Measurements from ENCODE around the gene SLC23A1.
"Not testable (repeated sequence)": the region's sequence is repeated elsewhere in the genome, so short reads cannot be mapped to it uniquely, and the experiment has no call there.

Gene SLC23A1

DNA sequence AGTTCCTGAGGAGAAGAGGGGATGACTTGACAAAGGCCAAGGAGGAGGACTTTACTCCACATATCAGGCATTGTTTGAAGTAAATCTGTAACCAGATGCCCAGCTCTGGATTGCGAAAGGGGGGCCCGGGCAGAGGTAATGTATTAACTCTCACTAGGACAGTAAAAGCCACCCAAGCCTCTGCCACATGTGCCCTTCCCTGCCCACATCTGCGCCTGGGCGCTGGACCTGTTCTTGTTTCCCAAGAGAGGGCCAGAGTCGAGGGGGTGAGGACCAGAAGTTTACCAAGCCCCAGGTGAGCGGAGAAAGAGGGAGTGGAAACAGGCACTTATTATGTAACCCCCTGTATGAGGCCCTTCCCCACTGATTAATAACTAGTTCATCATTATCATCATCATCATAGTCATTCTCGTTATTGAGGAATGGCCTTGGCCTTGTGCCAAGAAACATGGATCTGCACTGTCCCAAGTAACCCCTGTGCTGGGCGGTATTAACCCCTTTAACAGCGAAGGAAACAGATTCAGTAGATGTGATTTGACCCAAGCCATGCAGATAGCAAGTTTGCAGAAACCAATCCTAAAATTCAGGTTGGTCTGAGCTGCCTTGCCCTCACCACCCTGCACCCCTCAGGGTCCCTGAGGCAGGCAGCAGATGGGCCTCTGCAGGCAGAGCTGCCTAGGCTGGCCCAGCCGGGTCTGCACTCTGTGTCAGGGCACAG, at the start of gene SLC23A1:
Gene SLC23A1, minus strand, starts transcription at position 23 of the 718 bp plus-strand sequence. CDS start 44 bp downstream, outside the sequence.
- DNase-seq (ENCODE audit: low read depth) = no peak

DNA sequence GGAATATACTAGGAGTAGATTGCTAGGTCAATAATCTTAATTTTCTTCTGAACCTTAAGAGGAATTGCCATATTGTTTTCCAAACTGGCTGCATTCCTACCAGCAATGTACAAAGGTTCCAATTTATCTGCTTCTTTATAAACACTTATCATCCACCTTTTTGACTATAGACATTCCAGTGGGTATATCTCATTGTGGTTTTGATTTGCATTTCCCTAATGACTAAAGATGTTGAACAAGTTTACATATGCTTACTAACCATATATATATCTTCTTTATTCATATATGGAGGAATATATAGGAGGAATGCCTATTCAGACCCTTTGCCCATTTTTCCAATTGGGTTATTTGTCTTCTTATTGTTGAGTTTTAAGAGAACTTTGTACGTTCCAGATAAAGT, 48.6 kb upstream of the SLC23A1 start:
- DNase-seq (ENCODE audit: low read depth) = no peak

DNA sequence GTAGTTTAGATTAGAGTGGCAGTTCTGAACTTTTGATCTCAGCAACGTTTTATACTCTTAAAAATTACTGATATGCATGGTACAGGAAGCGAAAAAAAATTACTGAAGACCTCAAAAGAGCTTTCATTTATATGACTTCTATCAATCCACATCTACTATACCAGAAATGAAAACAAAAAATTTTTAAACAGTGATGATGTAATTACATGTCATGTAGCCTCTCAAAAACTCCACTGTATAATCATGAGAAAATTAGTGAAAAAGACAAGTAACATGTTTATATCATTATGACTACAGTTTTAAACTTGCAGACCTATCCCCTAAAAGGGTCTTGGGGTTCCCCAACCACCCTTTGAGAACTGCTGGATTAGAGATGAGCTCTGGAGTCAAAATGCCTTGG, 46.9 kb upstream of the SLC23A1 start:
- DNase-seq (ENCODE audit: low read depth) = no peak

DNA sequence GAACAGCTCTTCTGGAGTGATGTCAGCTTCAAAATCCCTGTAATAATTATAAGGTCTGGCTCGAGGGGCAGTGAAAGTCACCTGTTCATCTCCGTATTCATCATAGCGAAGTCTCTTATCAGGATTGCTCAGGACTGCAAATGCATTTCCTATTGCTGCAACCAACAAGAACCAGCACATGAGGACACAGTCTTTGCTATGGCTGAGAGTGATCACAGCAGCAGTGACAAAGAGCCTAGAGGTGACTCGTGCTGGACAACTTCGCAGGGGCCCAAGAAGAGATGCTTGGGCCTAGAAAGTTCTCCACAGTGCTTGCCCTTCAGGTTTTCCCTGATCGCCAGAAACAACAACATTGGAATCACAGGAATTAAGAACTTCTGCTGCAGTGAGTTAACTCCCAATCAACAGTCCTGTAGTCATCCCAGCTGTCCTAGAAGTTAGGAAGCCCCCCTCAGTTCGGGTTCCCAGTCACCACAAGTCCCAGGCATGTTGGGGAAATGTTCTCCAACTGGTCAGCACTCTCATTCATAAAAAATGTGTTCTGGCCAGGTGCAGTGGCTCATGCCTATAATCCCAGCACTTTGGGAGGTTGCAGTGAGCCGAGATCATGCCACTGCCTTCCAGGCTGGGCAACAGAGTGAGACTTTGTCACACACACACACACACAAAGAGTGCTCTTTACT, 43.2 kb upstream of the SLC23A1 start:
- DNase-seq (ENCODE audit: low read depth) = no peak

DNA sequence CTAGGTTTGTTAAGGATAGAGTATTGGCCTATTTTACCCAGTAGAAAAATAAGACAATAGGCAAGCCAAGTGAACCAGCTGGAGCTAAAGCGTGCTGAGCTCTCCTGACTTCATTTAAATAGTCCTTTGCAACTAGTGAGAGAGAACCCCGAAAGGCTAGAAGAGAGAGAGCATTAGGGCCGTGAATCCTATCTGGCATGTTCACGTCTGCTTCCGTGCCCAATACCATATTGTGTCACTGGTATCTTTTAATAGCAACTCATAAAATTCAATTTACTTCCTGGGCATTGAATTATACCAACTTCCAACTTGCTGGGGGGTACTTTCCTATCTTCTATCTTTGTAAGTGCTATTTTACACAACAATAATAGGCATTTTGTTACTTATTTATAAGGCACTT, 42.4 kb upstream of the SLC23A1 start:
- no peak for DNase-seq (ENCODE audit: low read depth)

DNA sequence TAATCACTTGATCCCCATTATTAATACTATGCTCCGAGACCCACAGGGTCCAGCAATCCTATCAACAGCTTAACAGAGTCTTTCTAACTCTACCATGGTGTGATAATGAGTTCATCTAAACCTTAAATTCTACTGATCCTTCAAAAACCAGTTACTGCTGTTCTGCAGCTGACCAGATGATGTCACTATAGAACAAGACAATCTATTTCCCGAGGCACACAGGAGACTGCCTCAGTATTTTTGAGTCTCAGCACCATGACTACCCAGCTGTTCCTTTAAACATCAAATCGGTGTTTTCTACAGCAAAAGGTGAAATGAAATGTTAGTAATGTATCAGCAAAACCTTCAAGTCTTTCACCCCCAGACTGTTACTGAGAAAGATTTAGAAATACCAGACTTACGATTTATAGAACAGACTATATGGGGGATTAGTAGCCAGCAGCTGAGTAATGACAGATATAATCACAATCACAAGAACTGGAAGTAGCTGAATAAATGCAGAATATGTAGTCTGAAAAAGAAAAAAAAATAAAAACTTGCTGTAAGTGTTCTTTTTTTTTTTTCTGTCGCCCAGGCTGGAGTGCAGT, 39.3 kb upstream of the SLC23A1 start:
- DNase-seq (ENCODE audit: low read depth) = peak; percentile 26

DNA sequence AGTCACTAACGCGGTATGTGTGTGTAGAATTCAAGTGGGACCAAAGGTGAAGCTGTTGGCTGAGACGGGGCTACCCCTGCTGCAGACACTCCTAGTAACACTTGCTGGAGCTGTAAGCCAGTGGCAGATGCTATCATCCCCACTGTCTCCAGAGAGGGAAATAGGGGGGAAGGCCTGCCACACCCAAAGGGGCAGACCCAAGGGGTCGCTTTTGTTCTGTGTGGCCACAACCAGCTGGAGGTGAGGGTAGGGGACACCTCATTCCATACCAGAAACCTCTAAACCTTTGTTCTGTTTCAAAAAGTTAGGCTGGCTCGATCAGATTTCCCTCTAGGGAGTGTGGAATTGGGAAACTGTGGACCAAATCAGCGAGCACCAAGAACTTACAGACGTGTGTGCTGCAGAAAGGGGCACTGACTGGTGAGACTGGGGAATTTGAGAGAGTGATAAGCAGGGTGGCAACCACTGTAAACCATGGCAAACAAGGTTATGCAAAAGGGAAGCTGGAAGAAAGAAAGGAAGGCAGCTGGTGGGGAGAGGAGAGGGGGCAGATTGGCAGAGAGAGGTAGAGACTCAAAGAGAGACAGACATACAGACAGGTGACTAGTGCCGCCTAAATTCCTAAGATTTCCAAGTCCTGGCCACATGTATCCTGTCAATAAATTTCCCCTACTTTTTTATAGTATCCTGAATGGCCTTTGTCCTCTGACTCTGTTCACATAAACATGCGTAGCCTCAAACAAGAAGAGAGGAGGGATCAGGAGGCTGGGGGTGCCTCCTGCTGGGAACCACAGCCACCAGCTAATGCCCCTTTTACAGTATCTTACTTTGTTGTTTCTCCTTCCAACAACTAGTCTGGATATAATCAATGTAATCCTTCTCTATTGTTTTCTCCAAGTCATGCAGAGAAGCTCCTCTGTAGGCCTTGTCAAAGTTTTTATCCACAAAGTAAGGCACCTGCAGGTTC, 36.4 kb upstream of the SLC23A1 start:
- DNase-seq (ENCODE audit: low read depth) = no peak

DNA sequence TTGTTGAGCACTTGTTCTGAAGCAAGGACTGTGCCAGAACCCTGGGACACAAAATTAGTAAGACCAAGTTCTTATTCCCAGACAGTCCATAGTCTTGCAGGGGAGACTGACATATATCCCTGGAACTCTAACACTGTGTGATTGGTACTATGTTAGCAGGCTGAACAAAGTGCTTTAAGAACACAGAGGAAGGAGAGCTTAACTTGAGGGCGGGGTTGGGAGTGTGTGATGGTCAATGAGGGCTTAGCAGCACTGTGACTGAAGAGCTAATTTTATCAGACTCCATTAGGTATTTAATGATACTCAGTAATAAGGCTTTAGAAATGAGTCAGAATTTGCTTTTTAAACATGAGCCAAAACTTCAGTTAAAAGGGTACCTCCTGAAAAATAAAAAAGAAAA, 35.7 kb upstream of the SLC23A1 start:
- DNase-seq (ENCODE audit: low read depth) = no peak

DNA sequence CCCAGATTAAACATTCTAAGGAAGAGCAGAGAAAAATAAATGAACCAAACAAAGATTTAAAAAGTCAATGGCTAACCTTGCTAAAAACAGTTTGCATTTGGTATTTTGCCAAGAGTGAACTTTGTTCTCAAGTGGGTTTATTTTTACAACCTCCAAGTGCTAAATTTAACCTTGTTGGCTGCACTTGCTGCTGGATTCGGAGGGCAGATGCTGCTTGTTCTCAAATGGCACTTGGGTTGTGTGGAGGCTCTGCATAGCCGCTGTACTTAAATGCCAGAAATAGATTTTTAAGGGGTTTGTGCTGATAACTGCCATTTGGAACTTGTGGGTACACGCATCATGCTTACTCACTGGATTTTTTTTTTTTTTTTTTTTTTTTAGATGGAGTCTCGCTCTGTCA, 34.1 kb upstream of the SLC23A1 start:
- DNase-seq (ENCODE audit: low read depth) = no peak

DNA sequence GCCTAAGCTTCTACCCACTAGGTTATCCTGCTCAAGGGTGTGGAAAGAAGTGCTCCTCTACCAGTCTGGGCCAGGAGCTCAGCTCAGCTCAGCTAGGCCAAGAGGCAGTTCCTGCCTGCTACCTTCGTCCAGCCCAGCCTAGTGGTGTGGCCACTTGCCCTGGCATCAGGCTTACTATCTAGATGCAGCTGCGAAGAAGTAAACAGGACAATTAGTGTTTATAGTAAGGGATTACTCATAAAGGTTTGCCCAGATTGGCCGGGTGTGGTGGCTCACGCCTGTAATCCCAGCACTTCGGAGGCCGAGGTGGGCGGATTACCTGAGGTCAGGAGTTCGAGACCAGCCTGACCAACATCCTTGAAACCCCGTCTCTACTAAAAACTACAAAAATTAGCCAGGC, 33.6 kb upstream of the SLC23A1 start:
- no peak for DNase-seq (ENCODE audit: low read depth)

DNA sequence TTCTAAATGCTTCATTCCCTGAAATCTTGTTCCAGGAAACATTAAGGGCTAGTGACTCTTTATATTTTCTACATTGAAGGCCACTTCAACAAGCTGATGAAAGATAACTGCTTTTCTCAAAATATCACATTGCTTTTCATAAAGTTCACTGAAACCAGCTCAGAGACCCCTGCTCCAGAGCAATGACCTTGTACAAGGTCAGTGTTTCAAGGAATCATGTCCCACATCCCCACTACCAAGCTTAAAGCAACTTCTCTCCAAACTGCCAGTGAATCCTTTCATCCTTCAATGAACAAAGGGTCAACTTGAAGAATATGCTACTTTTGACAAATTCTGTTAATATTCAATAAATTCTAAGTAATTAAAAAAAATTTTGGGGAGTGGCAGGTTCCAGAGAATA, 32.8 kb upstream of the SLC23A1 start:
- DNase-seq (ENCODE audit: low read depth) = no peak

DNA sequence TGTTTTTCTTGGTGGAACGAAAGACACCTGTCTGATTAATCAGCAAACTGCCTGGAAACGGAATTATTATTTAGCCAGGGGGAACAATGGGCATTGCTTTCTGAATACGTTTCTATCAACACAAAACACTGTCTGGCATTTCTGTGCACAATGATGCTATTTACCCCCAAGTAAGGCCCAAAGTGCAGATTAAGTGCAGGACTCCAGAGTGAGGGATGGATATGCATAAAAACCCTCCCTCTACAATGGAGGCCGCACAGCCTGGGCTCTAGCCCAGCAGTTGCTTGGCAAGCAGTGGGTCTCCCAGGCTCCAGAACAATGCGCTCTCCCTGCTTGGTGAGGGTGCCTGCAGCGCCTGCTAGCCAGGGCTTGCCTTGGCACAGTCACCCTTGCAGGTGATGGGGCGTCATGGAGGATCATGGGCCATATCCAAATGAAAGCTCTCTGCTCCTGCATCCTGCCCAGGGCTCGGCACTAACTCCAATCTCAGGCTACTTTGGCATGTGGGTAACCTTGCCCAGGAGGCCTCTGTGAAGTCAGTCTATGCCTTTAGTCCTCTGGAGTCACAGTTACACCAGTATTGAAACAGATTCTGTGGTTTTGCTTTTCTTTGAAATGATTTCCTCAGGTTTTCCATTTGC, 32.2 kb upstream of the SLC23A1 start:
- no peak for DNase-seq (ENCODE audit: low read depth)

DNA sequence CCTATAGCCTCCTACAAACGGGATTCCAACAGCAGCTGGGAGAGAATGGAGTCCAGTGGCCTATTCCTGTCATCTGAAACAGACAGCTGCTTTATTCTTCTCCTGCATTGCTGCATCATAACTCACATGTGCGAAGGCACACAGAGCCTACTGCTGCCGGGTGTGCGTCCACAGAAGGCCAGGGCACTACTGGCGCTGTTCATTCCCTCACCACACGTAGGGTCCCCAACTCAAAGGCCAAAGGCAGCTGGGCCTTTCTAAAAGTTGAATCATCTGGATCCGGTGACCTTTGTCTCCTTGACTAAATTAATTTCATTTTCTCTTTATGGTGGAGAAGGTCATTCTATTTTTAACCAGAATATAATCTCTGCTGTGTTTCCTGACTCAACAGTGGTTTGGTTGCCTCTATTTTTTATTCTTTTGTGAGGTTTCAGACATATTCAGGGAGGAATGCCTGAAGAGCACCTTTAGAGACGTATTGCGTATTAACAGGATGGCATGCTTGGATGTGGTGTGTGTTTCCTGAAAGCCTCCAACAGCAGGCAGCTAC, 31.6 kb upstream of the SLC23A1 start:
- no peak for DNase-seq (ENCODE audit: low read depth)

DNA sequence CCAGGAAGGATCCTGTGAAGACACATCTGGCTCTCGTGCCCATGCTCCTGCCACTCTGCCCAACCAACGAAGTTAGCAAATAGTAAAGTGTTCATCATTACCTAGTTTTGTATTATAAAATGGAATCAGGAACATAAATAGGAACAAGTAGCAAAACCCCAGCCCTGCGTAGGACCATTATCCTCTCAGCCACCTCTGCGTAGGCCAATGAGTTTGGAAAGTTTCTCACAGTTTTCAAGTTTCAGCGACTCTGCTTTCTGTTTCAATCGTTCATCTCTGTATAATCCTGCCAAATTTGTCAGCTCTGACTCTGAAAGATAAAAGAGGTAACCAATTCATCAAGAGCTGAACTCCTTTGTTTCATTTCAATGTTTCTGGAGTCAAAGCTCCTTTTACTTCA, 30.9 kb upstream of the SLC23A1 start:
- no peak for DNase-seq (ENCODE audit: low read depth)

DNA sequence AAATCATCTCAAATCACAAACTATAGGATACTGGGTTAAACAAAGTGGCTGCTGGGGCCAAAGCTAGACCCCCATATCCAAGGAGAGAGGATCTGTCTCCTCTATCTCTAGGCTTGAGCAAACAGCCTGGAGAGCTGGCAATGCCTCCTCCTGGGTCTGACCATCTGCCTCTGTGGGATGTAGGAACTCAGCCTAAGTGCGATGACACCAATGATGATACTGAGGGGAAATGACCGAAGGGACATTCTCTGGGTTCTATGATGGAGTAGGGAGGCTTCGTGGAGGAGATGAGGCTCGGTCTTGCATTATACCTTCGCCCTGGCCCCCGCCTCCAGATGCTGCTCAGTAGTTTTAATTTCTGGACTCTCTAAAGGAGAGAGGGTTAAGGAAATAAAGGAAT, 30.1 kb upstream of the SLC23A1 start:
- DNase-seq (ENCODE audit: low read depth) = no peak

DNA sequence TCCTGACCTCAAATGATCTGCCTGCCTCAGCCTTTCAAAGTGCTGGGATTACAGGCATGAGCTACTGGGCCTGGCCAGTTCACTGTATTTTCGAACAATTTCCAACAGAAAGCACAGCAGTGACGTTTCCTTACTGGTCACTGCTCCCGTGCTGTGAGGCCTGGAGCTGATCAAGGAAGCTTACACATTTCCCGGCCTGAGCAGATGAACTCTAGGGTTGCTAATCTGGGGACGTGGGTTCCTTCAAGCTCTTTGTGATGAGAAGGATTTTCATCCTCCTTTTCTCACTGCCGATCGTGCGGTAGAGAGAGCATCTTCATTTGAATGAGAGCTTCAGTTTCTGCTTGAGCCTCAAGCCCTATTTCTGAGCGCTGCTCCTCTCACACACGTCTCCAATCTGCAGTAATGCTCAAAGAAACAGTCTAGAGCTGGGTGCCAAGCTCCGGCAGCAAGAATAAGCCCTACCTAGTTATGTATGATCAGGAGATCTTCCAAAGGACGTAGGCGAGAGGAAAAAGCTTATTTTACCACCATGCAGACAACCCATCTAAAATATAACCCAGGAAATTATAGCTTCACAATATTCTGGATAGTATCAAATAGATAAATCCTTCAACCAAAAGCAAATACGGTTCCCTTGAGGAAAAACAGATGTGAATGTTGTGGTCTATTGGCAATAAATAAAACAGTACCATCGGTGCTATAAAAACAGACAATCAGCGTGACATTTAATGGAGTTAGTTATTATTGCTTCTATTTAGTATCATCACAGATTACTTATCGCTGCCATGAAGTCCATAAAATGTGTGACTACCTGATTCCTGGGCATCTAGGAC, 28.1 kb upstream of the SLC23A1 start:
- DNase-seq (ENCODE audit: low read depth) = no peak

DNA sequence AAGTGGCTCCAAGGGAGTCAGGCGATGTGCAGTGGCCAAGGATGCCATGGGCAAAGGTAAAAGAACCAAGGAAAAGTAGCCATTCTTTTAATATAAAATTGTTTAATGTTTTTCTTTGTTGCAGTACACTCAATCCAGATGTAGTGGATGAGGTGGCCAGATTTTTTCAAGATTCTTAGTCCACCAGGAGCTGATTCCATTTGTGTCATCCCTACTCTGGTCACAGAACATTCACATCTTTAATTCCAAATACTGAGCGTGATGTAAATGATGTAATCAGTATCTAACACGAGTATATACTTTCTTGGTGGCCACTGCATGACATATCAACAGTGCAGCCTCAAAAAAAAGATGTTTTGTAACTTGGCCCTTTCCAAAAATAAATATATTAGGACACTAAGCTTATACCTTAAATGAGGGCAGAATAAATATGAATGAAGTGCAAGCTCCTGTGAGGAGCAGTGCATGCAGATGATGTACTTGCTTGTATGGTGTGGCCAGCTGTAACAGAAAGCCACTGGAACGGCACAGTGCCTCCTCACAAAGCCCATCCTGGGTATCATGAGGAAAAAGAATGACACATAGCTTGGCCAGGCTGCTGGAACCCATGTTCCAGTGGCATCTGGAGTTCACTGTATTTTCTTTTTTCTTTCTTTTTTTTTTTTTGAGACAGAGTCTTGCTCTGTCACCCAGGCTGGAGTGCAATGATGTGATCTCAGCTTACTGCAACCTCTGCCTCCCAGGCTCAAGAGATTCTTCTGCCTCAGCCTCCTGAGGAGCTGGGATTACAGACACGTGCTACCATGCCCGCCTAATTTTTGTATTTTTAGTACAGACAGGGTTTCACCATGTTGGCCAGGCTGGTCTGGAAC, 27.3 kb upstream of the SLC23A1 start:
- no peak for DNase-seq (ENCODE audit: low read depth)

DNA sequence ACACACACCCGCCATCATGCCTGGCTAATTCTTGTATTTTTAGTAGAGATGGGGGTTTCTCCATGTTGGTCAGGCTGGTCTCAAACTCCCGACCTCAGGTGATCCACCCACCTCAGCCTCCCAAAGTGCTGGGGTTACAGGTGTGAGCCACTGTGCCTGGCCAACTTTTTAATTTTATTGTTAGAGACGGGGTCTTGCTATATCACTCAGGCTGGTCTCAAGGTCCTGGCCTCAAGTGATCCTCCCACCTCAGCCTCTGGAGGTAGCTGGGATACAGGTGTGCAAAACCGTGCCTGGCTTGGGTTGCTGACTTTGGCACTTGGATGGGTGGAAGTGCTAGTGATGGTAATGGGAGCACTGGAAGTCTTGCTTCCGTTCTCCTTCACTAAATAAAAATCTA, 26.0 kb upstream of the SLC23A1 start:
- not testable (repeated sequence) for DNase-seq (ENCODE audit: low read depth)

DNA sequence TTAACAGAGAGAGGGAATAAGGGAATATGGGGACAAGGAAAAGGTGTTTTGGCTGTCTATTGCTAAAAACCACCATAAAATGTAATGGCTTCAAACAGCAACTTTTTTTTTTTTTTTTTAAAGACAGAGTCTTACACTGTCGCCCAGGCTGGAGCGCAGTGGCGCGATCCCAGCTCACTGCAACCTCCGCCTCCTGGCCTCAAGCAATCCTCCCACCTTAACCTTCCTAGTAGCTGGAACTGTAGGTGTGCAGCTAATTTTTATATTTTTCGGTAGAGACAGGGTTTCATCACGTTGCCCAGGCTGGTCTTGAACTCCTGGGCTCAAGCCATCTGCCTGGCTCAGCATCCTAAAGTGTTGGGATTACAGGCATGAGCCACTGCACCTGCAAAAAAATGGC, 25.1 kb upstream of the SLC23A1 start:
- DNase-seq (ENCODE audit: low read depth) = no peak

DNA sequence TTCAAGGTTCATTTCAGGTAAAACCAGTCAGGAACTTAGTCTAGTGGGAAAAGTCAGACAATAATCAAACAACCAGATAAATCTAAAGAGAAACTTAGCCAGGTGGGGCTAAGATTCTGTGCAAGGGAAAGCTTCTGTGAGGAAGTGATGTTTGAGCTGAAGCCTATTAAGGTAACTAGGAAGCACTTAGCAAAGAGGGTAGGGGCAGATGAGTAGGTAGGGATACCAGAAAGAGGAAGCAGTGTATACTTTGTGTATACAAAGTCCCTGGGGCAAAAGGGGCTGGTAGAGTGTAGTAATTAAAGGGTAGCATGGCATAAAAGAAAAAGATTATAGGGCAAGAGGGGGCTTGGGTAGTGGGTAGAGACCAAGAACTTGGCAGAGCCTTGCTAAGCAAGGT, 24.4 kb upstream of the SLC23A1 start:
- DNase-seq (ENCODE audit: low read depth) = no peak
